Parietal lobe (tissue), 1 donor: ENCODE data around the gene SLC26A3. TPM values are rescaled to one million over a fixed set of nuclear protein-coding genes. Genes with fewer than 3 reads are reported as not detected.

Experiments used
- total RNA-seq: library from RNA; depleted of rRNA; stranded (reverse); fragments of >200 nt; gene quantifications from one replicate; pipeline ENCODE4 v1.2.3, GENCODE V29; 2014

The SLC26A3 gene
- not detected for total RNA-seq

GRCh38 chr7:107803009-107803610, at the start of gene SLC26A3:
SLC26A3 (minus strand) TSS chr7:107803223; CDS start chr7:107794509, 8,714 bp downstream.

GRCh38 chr7:107743567-107744344, 59.3 kb downstream of the SLC26A3 start, which contains the start of gene CBLL1:
CBLL1 (plus strand) TSS chr7:107744142; CDS start chr7:107744164, 22 bp downstream.

Other genes with a start within 250 kb of the SLC26A3 start
- gene COG5, start 239.3 kb downstream of the SLC26A3 start, total RNA-seq: 57.0 TPM
- gene DUS4L, start 239.3 kb downstream of the SLC26A3 start, total RNA-seq: 19.1 TPM
- gene BCAP29, start 223.0 kb downstream of the SLC26A3 start, total RNA-seq: 59.2 TPM
- gene SLC26A4, start 142.4 kb downstream of the SLC26A3 start, total RNA-seq: 16.0 TPM
- 38.2 TPM for gene CBLL1, start 59.1 kb downstream of the SLC26A3 start, total RNA-seq
- gene DLD, start 88.0 kb upstream of the SLC26A3 start, total RNA-seq: 83.9 TPM
- 55.7 TPM for gene LAMB1, start 199.9 kb upstream of the SLC26A3 start, total RNA-seq